Measurements from ENCODE around the gene EPPIN.

Gene EPPIN

GRCh38 chr20:45527294-45527693, 19.9 kb downstream of the EPPIN start:
- no peak for DNase-seq

GRCh38 chr20:45523821-45524220, 23.4 kb downstream of the EPPIN start:
- no peak for DNase-seq

DNA sequence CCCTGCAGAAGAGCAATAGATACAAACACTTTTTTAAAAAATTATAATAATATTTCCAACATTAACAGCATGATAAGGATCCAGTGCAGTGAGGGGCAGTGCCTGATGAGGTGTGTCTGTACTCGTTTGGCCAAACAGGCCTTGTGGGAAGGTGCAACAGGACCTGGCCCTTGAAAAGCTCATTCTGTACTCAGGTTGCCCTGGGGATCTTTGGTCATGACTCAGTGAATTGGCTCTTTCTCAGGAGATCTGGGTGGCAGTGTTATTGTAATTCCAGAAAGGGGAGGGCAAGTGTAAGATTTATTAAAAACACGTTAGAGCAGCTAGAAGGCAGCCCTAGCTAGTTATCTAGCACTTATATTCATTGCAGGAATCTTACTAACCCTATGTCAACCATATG, 28.9 kb downstream of the EPPIN start:
- DNase-seq = no peak

GRCh38 chr20:45515147-45515913, 31.9 kb downstream of the EPPIN start, which contains the start of gene SPINT3:
TSS of gene SPINT3 (minus strand) at chr20:45515622. CDS start at chr20:45515608, 14 bp downstream.
- DNase-seq = no peak

DNA sequence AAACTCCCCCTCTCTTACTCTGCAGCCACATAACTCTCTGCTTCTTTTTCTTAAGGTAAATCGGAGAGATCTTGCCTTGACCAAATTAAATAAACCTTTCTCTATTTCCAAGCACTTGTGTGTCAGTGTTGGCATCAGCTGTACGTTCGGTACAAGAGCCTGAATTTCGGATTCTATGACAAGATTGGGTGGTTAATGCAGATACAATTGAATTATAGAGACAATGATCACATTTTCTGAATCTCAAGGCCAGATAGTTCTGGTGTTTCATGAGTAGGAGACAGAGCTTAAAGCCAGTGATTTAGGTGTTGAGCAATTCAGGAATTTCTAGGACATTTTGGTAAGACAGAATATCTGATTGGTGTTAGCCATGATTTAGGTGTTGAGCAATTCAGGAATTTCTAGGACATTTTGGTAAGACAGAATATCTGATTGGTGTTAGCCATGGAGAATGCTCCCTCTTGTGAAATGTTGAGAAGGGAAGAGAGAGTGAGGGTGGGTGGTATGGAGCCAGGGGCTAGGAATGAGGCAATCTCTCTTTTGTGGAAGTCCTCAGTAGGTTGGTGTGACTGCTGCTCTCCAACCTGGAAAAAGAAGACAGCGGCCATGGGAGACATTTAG, 36.8 kb downstream of the EPPIN start:
- DNase-seq = no peak

DNA sequence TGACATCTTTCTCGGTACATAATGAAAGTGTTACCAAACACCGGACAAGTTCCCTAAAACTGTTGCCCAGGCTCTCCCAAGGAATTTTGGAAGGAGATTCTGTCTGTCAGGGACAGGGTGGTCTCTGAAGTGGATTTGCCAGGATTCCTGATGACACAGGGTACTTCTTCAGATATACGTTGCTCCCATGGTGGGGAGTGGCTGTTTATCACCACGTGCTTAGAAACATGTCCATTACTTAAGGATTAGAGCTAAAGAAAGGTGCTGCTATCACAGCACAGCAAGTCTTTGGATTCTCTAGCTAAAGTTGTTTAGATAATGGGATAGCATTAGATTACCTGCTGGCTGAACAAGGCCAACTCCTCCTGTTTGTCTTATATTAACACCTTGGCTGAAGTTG, 38.1 kb downstream of the EPPIN start:
- DNase-seq = no peak

GRCh38 chr20:45508068-45508886, 38.9 kb downstream of the EPPIN start:
- DNase-seq = no peak

GRCh38 chr20:45507011-45507820, 40.0 kb downstream of the EPPIN start:
- DNase-seq = no peak

DNA sequence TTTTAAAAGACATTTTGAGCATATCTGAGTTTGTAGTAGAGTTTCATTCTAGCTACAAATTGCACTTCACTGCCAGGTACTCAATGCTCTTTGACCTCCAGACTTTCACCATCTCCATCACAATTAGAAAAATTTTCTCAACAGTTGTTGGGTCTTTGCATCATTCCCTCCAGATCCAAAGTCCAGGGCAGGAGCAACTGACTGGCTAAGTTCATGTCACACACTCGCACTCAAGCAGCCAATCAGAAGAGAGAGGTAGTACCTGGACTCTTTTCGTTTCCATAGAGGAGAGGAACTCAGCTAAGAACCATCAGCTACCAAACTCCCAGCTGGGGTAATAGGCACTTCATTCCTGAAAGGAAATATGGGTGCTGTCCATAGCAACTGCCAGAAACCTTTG, 40.8 kb downstream of the EPPIN start:
- DNase-seq = no peak

DNA sequence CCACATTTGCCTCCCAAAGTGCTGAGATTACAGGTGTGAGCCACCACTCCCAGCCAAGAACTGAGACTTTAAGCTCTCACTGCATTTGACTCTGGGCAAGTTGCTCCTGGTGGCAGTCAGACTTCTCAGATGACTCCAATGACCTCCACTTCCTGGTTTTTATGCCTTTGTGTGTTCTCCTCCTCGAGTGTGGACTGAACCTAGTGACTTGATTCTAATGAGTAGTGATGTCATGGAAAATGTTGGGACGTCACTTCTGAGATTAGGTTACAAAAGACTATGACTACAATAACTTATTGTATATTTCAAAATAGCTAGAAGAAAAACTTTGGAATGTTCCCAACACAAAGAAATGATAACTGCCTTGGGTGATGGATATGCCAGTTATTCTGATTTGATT, 43.8 kb downstream of the EPPIN start:
- DNase-seq = no peak

GRCh38 chr20:45502561-45502960, 44.6 kb downstream of the EPPIN start:
- no peak for DNase-seq

- no peak for DNase-seq
Observed at GRCh38 chr20:45501600-45501999, 45.6 kb downstream of the EPPIN start.

GRCh38 chr20:45500022-45500421, 47.2 kb downstream of the EPPIN start:
- DNase-seq = no peak

GRCh38 chr20:45497971-45498494, 49.2 kb downstream of the EPPIN start:
- no peak for DNase-seq

- no peak for DNase-seq
Observed at GRCh38 chr20:45496166-45496565, 51.0 kb downstream of the EPPIN start.

DNA sequence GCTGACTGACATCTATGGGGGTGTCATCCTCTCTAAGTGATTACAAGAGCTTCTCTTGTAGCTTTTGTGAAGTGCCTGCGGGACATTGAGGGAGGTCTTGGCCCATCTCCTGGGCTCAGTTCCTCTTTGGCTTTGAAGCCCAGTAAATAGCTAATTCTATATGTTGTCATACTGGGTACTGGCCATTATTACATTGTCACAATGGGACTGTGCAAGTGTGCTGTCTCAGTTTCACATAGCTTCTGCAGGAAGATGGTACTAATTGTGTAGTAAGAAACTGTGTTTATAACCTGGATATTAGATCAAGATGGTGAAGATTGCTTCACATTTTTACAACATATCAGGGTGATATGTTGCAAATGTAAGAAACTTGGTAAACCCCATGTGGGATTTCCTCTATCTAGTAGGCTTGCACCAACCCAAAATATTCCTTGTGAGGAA, 51.7 kb downstream of the EPPIN start:
- no peak for DNase-seq

All from DMS153 (cell line).